SU-DHL-6 (cell line): ENCODE measurements around the gene PITPNC1.

Experiments
- H2AFZ ChIP-seq: fragments of 200-600 bp; sonication (generic); 2 replicates; pipeline ENCODE4 v1.6.1; 2014; ENCODE audit warnings: low read depth, mild to moderate bottlenecking, moderate library complexity, mixed read lengths, antibody characterized with exemption, low read length; ENCODE audit not compliant: severe bottlenecking
- H3F3A ChIP-seq: fragments of 200-600 bp; shearing (Covaris generic); 2 replicates; pipeline ENCODE4 v1.6.0; 2016; ENCODE audit warnings: antibody characterized with exemption, mild to moderate bottlenecking; ENCODE audit not compliant: insufficient read depth
- H3K27ac ChIP-seq: fragments of 200-600 bp; sonication (generic); 2 replicates; pipeline ENCODE4 v1.5.1; 2016; ENCODE audit warnings: low read depth, mild to moderate bottlenecking, low read length, moderate library complexity, mixed read lengths
- H3K27me3 ChIP-seq: fragments of 200-600 bp; sonication (generic), shearing (Covaris generic); 2 replicates; pipeline ENCODE4 v1.6.0; 2014; ENCODE audit warnings: mild to moderate bottlenecking, low read length
- H3K36me3 ChIP-seq: fragments of 200-600 bp; sonication (generic); 2 replicates; pipeline ENCODE4 v1.6.1; 2014; ENCODE audit warnings: mild to moderate bottlenecking, low read length, mixed read lengths
- H3K4me2 ChIP-seq: fragments of 300-600, 200-600 bp; shearing (Covaris generic), sonication (generic); 2 replicates; pipeline ENCODE4 v1.6.0; 2014; ENCODE audit warnings: low read length, low read depth, mild to moderate bottlenecking; ENCODE audit not compliant: poor library complexity, severe bottlenecking
- H3K4me3 ChIP-seq: fragments of 200-600 bp; sonication (generic); 2 replicates; pipeline ENCODE4 v1.5.1; 2014; ENCODE audit warnings: antibody characterized with exemption, low read length, mild to moderate bottlenecking, mixed read lengths; ENCODE audit not compliant: insufficient read depth, poor library complexity, severe bottlenecking
- H3K79me2 ChIP-seq: fragments of 200-600 bp; sonication (generic); 2 replicates; pipeline ENCODE4 v1.6.1; 2014; ENCODE audit warnings: mild to moderate bottlenecking, low read length, moderate library complexity; ENCODE audit not compliant: insufficient read depth
- H3K9ac ChIP-seq: fragments of 200-600 bp; sonication (generic); 2 replicates; pipeline ENCODE4 v1.7.0; 2014; ENCODE audit warnings: mild to moderate bottlenecking, low read length
- H3K9me2 ChIP-seq: fragments of 200-600 bp; sonication (generic); replicated peaks from 2 replicates; pipeline ENCODE4 v1.6.1; 2014; ENCODE audit warnings: low read length; ENCODE audit not compliant: insufficient read depth
- H3K9me3 ChIP-seq: fragments of 200-600 bp; sonication (generic); 2 replicates; pipeline ENCODE4 v1.6.1; 2014; ENCODE audit warnings: low read length, mixed read lengths; ENCODE audit not compliant: insufficient read depth
- H4K20me1 ChIP-seq: fragments of 200-600 bp; sonication (generic); 2 replicates; pipeline ENCODE4 v1.6.1; 2014; ENCODE audit warnings: low read depth, mild to moderate bottlenecking, antibody characterized with exemption, low read length, moderate library complexity, mixed read lengths
- CTCF ChIP-seq: fragments of 200-600 bp; sonication (generic); IDR thresholded peaks from one replicate; pipeline ENCODE4 v1.5.1; 2017; ENCODE audit warnings: antibody characterized with exemption, mild to moderate bottlenecking, low read length, moderate library complexity; ENCODE audit not compliant: insufficient read depth, poor library complexity, severe bottlenecking
- EZH2phosphoT487 ChIP-seq: fragments of 200-600 bp; sonication (generic), shearing (Covaris generic); conservative IDR thresholded peaks from 2 replicates; pipeline ENCODE4 v1.6.1; 2018; ENCODE audit warnings: mild to moderate bottlenecking, antibody characterized with exemption, low read length, moderate library complexity, mixed read lengths

The PITPNC1 gene

GRCh38 chr17:67390006-67390645, 13.0 kb downstream of the PITPNC1 start:
- no peak overlapping the region for H3K9ac ChIP-seq
- no peak overlapping the region for H3K27ac ChIP-seq
- H3F3A ChIP-seq, result no peaks in the 10 kb centered on the region
- no peaks in the 10 kb centered on the region for H3K27me3 ChIP-seq
- TF ChIP-seq EZH2phosphoT487, result no peak
- TF ChIP-seq CTCF, result no peak
- no peaks in the 10 kb centered on the region for H3K9me3 ChIP-seq
- no peak overlapping the region for H2AFZ ChIP-seq
- no peaks in the 10 kb centered on the region for H3K79me2 ChIP-seq
- no peaks in the 10 kb centered on the region for H3K9me2 ChIP-seq
- H3K4me2 ChIP-seq, result no peak overlapping the region
- H4K20me1 ChIP-seq, result 0 out of 2 replicates have a peak, but pooled peaks cover 3% of the 10 kb centered on the region
- H3K4me3 ChIP-seq, result no peak overlapping the region
- no peaks in the 10 kb centered on the region for H3K36me3 ChIP-seq

- Histone ChIP-seq H3K4me3 (no peak overlapping the region), H3K27ac (no peak overlapping the region), H2AFZ (no peak overlapping the region)
These were observed 13.7 kb downstream of the PITPNC1 start for GRCh38 chr17:67390646-67391361.

GRCh38 chr17:67392111-67392510, 15.0 kb downstream of the PITPNC1 start:
- Histone ChIP-seq H4K20me1 (0 out of 2 replicates have a peak, but pooled peaks cover 3% of the 10 kb centered on the region), H3K79me2 (no peaks in the 10 kb centered on the region), H3F3A (no peaks in the 10 kb centered on the region), H2AFZ (no peak overlapping the region), H3K4me3 (no peak overlapping the region), H3K9me3 (no peaks in the 10 kb centered on the region), H3K27me3 (no peaks in the 10 kb centered on the region), H3K9ac (no peak overlapping the region), H3K36me3 (no peaks in the 10 kb centered on the region), H3K4me2 (no peak overlapping the region), H3K27ac (no peak overlapping the region), H3K9me2 (no peaks in the 10 kb centered on the region)
- no peak for TF ChIP-seq EZH2phosphoT487
- TF ChIP-seq CTCF, result no peak

More at GRCh38 chr17:67390646-67391361, 13.7 kb downstream of the PITPNC1 start:
- Histone ChIP-seq H3K4me2 (no peak overlapping the region), H3K9me2 (no peaks in the 10 kb centered on the region), H3K79me2 (no peaks in the 10 kb centered on the region), H3K36me3 (no peaks in the 10 kb centered on the region), H3K9me3 (no peaks in the 10 kb centered on the region), H3F3A (no peaks in the 10 kb centered on the region), H3K27me3 (no peaks in the 10 kb centered on the region), H4K20me1 (0 out of 2 replicates have a peak, but pooled peaks cover 3% of the 10 kb centered on the region), H3K9ac (no peak overlapping the region)
- no peak for TF ChIP-seq EZH2phosphoT487
- no peak for TF ChIP-seq CTCF
